GM19193 (cell line): ENCODE results near the gene BTG4.

Experiments used
- POLR2A ChIP-seq: IDR thresholded peaks from 4 replicates; pipeline ENCODE4 v1.6.1; 2011; ENCODE audit not compliant: insufficient read depth, insufficient read length; ENCODE audit errors: extremely low read depth

Gene BTG4

GRCh38 chr11:111541254-111542061 lies 29.3 kb upstream of the BTG4 start:
- no peak for TF ChIP-seq POLR2A

GRCh38 chr11:111540937-111541253 lies 28.7 kb upstream of the BTG4 start:
- TF ChIP-seq POLR2A = no peak

GRCh38 chr11:111540114-111540936 lies 28.1 kb upstream of the BTG4 start, which contains the start of gene LAYN:
TSS of gene LAYN (plus strand) at chr11:111540720. CDS start at chr11:111540844, 124 bp downstream.
- no peak for TF ChIP-seq POLR2A

- no peak for TF ChIP-seq POLR2A
Observed at GRCh38 chr11:111539426-111540113, 27.4 kb upstream of the BTG4 start.

GRCh38 chr11:111538407-111539114 lies 26.4 kb upstream of the BTG4 start:
- no peak for TF ChIP-seq POLR2A

GRCh38 chr11:111537336-111537860 lies 25.2 kb upstream of the BTG4 start:
- TF ChIP-seq POLR2A = no peak

GRCh38 chr11:111535281-111535680 lies 23.1 kb upstream of the BTG4 start:
- TF ChIP-seq POLR2A = no peak

GRCh38 chr11:111532365-111532709 lies 20.2 kb upstream of the BTG4 start:
- TF ChIP-seq POLR2A = no peak

GRCh38 chr11:111531687-111532364 lies 19.6 kb upstream of the BTG4 start:
- TF ChIP-seq POLR2A = no peak

GRCh38 chr11:111531136-111531535 lies 18.9 kb upstream of the BTG4 start:
- no peak for TF ChIP-seq POLR2A

- no peak for TF ChIP-seq POLR2A
Observed at GRCh38 chr11:111530091-111530490, 17.9 kb upstream of the BTG4 start.

GRCh38 chr11:111528557-111528956 lies 16.4 kb upstream of the BTG4 start:
- TF ChIP-seq POLR2A = no peak

GRCh38 chr11:111527279-111527678 lies 15.1 kb upstream of the BTG4 start:
- TF ChIP-seq POLR2A = no peak

GRCh38 chr11:111526501-111526900 lies 14.3 kb upstream of the BTG4 start:
- no peak for TF ChIP-seq POLR2A
